K562 (cell line): ENCODE data around the gene TUBA1B. TPM values are rescaled to one million over a fixed set of nuclear protein-coding genes. Genes with fewer than 3 reads are reported as not detected.
A peak's percentile ranks its signal among the peaks of the same experiment; 100 is the strongest.

ENCODE experiments used
- CAMTA2 ChIP-seq: fragments of 250-450 bp; sonication (Bioruptor Pico); conservative IDR thresholded peaks from 2 replicates; pipeline ENCODE4 v1.5.1; 2022
- MBD2 ChIP-seq: sonication (generic); IDR thresholded peaks from 2 replicates; pipeline ENCODE4 v1.6.1; 2016; ENCODE audit warnings: low read depth, borderline replicate concordance
- MYNN ChIP-seq, 2 experiments: sonication (generic); formaldehyde crosslinking in 1 of 2; IDR thresholded peaks; 2 replicates each; pipeline versions ENCODE4 v1.5.0 to v1.6.1; 2016 to 2020; ENCODE audit warnings: antibody characterized with exemption in 1 of 2, missing genetic modification reagents in 1 of 2
- NFXL1 ChIP-seq: fragments of 450-650 bp; formaldehyde crosslinking; IDR thresholded peaks from 2 replicates; pipeline ENCODE4 v1.4.0; 2021; ENCODE audit warnings: mild to moderate bottlenecking
- NR1H2 ChIP-seq: sonication (generic); formaldehyde crosslinking; IDR thresholded peaks from 2 replicates; pipeline ENCODE4 v1.4.0; 2020; ENCODE audit warnings: mild to moderate bottlenecking, missing genetic modification reagents
- PPARD ChIP-seq: fragments of 250-450 bp; sonication (Bioruptor Pico); IDR thresholded peaks from 2 replicates; pipeline ENCODE4 v1.8.0; 2022; ENCODE audit warnings: inconsistent platforms, mild to moderate bottlenecking, moderate library complexity
- TBP ChIP-seq: optimal IDR thresholded peaks from 2 replicates; pipeline ENCODE3; 2011; ENCODE audit warnings: low read depth, low read length, improper control_type of control experiment
- YY1 ChIP-seq, 3 experiments: IDR thresholded peaks; 2 replicates each; pipeline ENCODE4 v1.6.1; 2011; ENCODE audit warnings: low read length in 2 of 3, mild to moderate bottlenecking in 2 of 3, moderate library complexity in 2 of 3, borderline replicate concordance in 1 of 3, control low read depth in 1 of 3, low read depth in 1 of 3; ENCODE audit not compliant: insufficient read depth in 3 of 3, insufficient replicate concordance in 2 of 3, control insufficient read depth in 1 of 3, insufficient read length in 1 of 3; ENCODE audit errors: extremely low read depth in 1 of 3
- ZNF75A ChIP-seq: fragments of 450-650 bp; formaldehyde crosslinking; IDR thresholded peaks from 2 replicates; pipeline ENCODE4 v1.4.0; 2020; ENCODE audit warnings: mild to moderate bottlenecking
- ZSCAN32 ChIP-seq: fragments of 450-650 bp; formaldehyde crosslinking; IDR thresholded peaks from 2 replicates; pipeline ENCODE4 v1.4.0; 2020; ENCODE audit warnings: mild to moderate bottlenecking, moderate library complexity
- polyA plus RNA-seq, 8 experiments: library from polyadenylated mRNA; depleted of rRNA in 4 of 8; stranded (reverse) in 5 of 8; unstranded in 3 of 8; fragments of >200 nt; fragmentation: Nextera tagmentation in 2 of 8; fragmentation: Illumina TruSeq in 1 of 8; extraction: Ambion mirVana in 2 of 8; extraction: Trizol in 1 of 8; gene quantifications; 2 replicates each; pipeline versions ENCODE4 v1.2.1 to v1.2.3, GENCODE V29; 2011 to 2014; ENCODE audit warnings: inconsistent platforms in 1 of 8, missing spikeins in 1 of 8
- total RNA-seq, 7 experiments: library from RNA; depleted of rRNA in 6 of 7; stranded (reverse); fragments of >200 nt in 6 of 7; fragmentation: Illumina TruSeq in 2 of 7; extraction: Trizol in 2 of 7; gene quantifications; 2 replicates each; pipeline versions ENCODE4 v1.2.1 to v1.2.3, GENCODE V29; 2011 to 2021; ENCODE audit warnings: low replicate concordance in 1 of 7
- TF ChIP-seq, protein P1 (sequence below): sonication (generic); formaldehyde crosslinking; IDR thresholded peaks from 2 replicates; pipeline ENCODE4 v1.8.0; 2023; ENCODE audit warnings: mild to moderate bottlenecking, missing genetic modification reagents
- TF ChIP-seq, protein P2 (sequence below): fragments of 450-650 bp; IDR thresholded peaks from 2 replicates; pipeline ENCODE4 v1.6.1; 2016
- TF ChIP-seq, protein P3 (sequence below), 2 experiments: fragments of 450-650 bp; formaldehyde crosslinking in 1 of 2; IDR thresholded peaks; 2 replicates each; pipeline versions ENCODE4 v1.4.0 to v1.6.1; 2014 to 2020; ENCODE audit warnings: mild to moderate bottlenecking in 2 of 2, borderline replicate concordance in 1 of 2, low read depth in 1 of 2

The TUBA1B gene
- total and polyA plus RNA-seq, 9 of the 15 experiments (the other 6 are each of a cell fraction or from before 2014, with no cell fraction given) = 2,189 to 4,624 (median 2,628) TPM

DNA sequence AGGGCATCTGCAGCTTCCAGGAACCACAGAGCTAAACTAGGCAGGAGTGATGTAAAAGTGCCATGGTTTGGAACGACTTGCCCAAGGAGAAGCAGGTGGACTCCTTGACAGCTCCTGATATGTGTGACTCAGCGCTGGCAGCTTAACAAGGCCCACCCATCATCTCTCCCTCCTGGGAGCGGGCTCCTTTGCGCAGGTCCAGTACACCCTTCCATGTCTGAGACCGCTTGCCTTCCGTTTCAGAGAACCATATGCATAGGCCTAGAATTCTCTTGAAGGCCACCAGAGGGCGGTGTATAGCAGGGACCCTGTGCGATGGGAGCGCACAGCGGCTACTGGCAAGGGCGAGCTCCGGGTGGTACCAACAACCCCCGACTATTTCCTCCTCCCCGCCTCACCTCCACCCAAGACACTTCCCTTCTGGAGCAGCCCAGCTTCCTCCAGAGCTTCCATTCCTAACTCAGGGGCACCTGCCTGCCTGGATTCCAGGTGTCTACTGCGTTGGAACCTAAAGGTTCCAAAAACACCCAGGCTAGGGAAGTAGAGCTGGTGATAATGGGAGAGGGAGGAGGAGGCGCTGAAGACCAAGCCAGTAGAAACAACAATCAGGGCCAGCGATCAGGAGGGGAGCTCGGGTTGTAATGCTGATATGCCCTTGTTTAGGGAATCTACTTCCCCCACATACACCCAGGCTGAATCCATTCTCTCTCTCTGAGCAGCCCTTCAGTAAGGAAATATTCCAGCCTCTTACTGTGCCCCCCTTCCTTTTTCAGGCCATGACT is 42.9 kb downstream of the TUBA1B start (continued):
- TF ChIP-seq, protein P1, sequence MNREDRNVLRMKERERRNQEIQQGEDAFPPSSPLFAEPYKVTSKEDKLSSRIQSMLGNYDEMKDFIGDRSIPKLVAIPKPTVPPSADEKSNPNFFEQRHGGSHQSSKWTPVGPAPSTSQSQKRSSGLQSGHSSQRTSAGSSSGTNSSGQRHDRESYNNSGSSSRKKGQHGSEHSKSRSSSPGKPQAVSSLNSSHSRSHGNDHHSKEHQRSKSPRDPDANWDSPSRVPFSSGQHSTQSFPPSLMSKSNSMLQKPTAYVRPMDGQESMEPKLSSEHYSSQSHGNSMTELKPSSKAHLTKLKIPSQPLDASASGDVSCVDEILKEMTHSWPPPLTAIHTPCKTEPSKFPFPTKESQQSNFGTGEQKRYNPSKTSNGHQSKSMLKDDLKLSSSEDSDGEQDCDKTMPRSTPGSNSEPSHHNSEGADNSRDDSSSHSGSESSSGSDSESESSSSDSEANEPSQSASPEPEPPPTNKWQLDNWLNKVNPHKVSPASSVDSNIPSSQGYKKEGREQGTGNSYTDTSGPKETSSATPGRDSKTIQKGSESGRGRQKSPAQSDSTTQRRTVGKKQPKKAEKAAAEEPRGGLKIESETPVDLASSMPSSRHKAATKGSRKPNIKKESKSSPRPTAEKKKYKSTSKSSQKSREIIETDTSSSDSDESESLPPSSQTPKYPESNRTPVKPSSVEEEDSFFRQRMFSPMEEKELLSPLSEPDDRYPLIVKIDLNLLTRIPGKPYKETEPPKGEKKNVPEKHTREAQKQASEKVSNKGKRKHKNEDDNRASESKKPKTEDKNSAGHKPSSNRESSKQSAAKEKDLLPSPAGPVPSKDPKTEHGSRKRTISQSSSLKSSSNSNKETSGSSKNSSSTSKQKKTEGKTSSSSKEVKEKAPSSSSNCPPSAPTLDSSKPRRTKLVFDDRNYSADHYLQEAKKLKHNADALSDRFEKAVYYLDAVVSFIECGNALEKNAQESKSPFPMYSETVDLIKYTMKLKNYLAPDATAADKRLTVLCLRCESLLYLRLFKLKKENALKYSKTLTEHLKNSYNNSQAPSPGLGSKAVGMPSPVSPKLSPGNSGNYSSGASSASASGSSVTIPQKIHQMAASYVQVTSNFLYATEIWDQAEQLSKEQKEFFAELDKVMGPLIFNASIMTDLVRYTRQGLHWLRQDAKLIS (CRISPR knock-in tag) = 0 out of 2 replicates have a peak, but pooled peaks have one; percentile 24
- TF ChIP-seq, protein P2, sequence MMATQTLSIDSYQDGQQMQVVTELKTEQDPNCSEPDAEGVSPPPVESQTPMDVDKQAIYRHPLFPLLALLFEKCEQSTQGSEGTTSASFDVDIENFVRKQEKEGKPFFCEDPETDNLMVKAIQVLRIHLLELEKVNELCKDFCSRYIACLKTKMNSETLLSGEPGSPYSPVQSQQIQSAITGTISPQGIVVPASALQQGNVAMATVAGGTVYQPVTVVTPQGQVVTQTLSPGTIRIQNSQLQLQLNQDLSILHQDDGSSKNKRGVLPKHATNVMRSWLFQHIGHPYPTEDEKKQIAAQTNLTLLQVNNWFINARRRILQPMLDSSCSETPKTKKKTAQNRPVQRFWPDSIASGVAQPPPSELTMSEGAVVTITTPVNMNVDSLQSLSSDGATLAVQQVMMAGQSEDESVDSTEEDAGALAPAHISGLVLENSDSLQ = peak; percentile 82
- peak in 1 of 3 experiments; percentile 47 for TF ChIP-seq YY1 (IDR thresholded peaks at IDR 0.05; ENCODE audit: borderline replicate concordance in 1 of 3, control insufficient read depth in 1 of 3, extremely low read depth in 1 of 3, insufficient read depth in 3 of 3, insufficient read length in 1 of 3, insufficient replicate concordance in 2 of 3, low read depth in 1 of 3, low read length in 2 of 3)
- TF ChIP-seq TBP = peak; percentile 47
- TF ChIP-seq, protein P3, sequence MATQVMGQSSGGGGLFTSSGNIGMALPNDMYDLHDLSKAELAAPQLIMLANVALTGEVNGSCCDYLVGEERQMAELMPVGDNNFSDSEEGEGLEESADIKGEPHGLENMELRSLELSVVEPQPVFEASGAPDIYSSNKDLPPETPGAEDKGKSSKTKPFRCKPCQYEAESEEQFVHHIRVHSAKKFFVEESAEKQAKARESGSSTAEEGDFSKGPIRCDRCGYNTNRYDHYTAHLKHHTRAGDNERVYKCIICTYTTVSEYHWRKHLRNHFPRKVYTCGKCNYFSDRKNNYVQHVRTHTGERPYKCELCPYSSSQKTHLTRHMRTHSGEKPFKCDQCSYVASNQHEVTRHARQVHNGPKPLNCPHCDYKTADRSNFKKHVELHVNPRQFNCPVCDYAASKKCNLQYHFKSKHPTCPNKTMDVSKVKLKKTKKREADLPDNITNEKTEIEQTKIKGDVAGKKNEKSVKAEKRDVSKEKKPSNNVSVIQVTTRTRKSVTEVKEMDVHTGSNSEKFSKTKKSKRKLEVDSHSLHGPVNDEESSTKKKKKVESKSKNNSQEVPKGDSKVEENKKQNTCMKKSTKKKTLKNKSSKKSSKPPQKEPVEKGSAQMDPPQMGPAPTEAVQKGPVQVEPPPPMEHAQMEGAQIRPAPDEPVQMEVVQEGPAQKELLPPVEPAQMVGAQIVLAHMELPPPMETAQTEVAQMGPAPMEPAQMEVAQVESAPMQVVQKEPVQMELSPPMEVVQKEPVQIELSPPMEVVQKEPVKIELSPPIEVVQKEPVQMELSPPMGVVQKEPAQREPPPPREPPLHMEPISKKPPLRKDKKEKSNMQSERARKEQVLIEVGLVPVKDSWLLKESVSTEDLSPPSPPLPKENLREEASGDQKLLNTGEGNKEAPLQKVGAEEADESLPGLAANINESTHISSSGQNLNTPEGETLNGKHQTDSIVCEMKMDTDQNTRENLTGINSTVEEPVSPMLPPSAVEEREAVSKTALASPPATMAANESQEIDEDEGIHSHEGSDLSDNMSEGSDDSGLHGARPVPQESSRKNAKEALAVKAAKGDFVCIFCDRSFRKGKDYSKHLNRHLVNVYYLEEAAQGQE (IDR thresholded peaks at IDR 0.05; ENCODE audit: borderline replicate concordance) = peak; percentile 86
- TF ChIP-seq, protein P3 (CRISPR knock-in tag; IDR thresholded peaks at IDR 0.05; ENCODE audit: low read depth) = peak; percentile 32; the same call in 1 of the 2 replicates
- no peak for TF ChIP-seq NFXL1 (CRISPR knock-in tag)
- peak; percentile 66; the same call in 1 of the 2 replicates for TF ChIP-seq MYNN (IDR thresholded peaks at IDR 0.05)
- no peak for TF ChIP-seq MYNN (CRISPR knock-in tag; IDR thresholded peaks at IDR 0.05)
- no peak for TF ChIP-seq PPARD
- TF ChIP-seq CAMTA2 = no peak
- TF ChIP-seq ZNF75A = no peak
- no peak for TF ChIP-seq ZSCAN32 (CRISPR knock-in tag)
- no peak for TF ChIP-seq NR1H2 (CRISPR knock-in tag)
- TF ChIP-seq MBD2 = no peak
